ENCODE results near the gene WDR19. TPM values are rescaled to one million over a fixed set of nuclear protein-coding genes. Genes with fewer than 3 reads are reported as not detected.
"Not testable (repeated sequence)": the region's sequence is repeated elsewhere in the genome, so short reads cannot be mapped to it uniquely, and the experiment has no call there.

The WDR19 gene
- total and polyA plus RNA-seq, 2 donors (not counting 3 experiments of a cell fraction or from before 2014, with no cell fraction given) = 27.1 to 28.2 TPM

GRCh38 chr4:39179681-39180080, 2.6 kb upstream of the WDR19 start:
- no peaks in the 10 kb centered on the region for H4K20me1 ChIP-seq (replicated peaks; ENCODE audit: control insufficient read depth, extremely low read depth, insufficient read depth, low read length)
- no peak overlapping the region for H3K4me2 ChIP-seq (ENCODE audit: insufficient read depth, low read length)
- H3K27me3 ChIP-seq (ENCODE audit: control insufficient read depth in 2 of 2, insufficient read depth in 2 of 2, low read length in 2 of 2) = peaks cover 0 to 9% of the 10 kb centered on the region in 2 experiments
- dilution Hi-C loops (cut with MboI; ENCODE audit: extremely low pct_ligation_motif_present, low sequenced_read_pairs) = no loop called here
- H3K36me3 ChIP-seq (ENCODE audit: control insufficient read depth in 2 of 2, extremely low read depth in 1 of 2, insufficient read depth in 2 of 2, low read length in 2 of 2) = no peaks in the 10 kb centered on the region
- H3K79me2 ChIP-seq (ENCODE audit: control insufficient read depth, insufficient read depth, low read length) = no peaks in the 10 kb centered on the region
- intact Hi-C loops (cut with micrococcal nuclease) = no loop called here
- TF ChIP-seq POLR2AphosphoS5 (IDR thresholded peaks at IDR 0.05; ENCODE audit: insufficient read depth, low read depth, low read length) (no peak), POLR2A (IDR thresholded peaks at IDR 0.05; ENCODE audit: low read depth, low read length) (no peak), GATA2 (IDR thresholded peaks at IDR 0.05; ENCODE audit: insufficient read depth, insufficient read length, low read depth, low read length) (no peak), JUN (IDR thresholded peaks at IDR 0.05; ENCODE audit: borderline replicate concordance, insufficient read depth, insufficient read length, low read depth) (no peak), FOS (IDR thresholded peaks at IDR 0.05; ENCODE audit: borderline replicate concordance, insufficient read depth, low read length) (no peak), MYC (IDR thresholded peaks at IDR 0.05; ENCODE audit: low read depth, low read length) (no peak), MAX (IDR thresholded peaks at IDR 0.05; ENCODE audit: insufficient read depth, insufficient read length) (no peak), EZH2 (IDR thresholded peaks at IDR 0.05; ENCODE audit: borderline replicate concordance, low read depth, low read length, severe bottlenecking) (no peak), CTCF (IDR thresholded peaks at IDR 0.05; ENCODE audit: extremely low read depth in 1 of 2, insufficient read depth in 1 of 2, low read depth in 1 of 2, low read length in 2 of 2) (no peak)
- peaks cover 9% of the 10 kb centered on the region for H3K4me1 ChIP-seq (ENCODE audit: control insufficient read depth, extremely low read depth, insufficient read depth, low read length)
- FAIRE-seq (no peak), DNase-seq (ENCODE audit: low read depth, low spot score) (no peak)
- ChIA-PET CTCF (no interaction called here), POLR2A (no interaction called here)
- no peak overlapping the region for H3K9ac ChIP-seq (replicated peaks; ENCODE audit: extremely low read depth, insufficient read depth, low read length)
- no TSS peak for BruUV-seq (replicated peaks)
- H3K9me1 ChIP-seq (replicated peaks; ENCODE audit: control insufficient read depth, extremely low read depth, insufficient read depth, low read length) = no peaks in the 10 kb centered on the region
- no peak overlapping the region for H3K27ac ChIP-seq (ENCODE audit: insufficient read depth, low read depth, low read length)
- H2AFZ ChIP-seq (ENCODE audit: low read depth, low read length) = no peak overlapping the region
- no peaks in the 10 kb centered on the region for H3K9me3 ChIP-seq (replicated peaks; ENCODE audit: control insufficient read depth, insufficient read depth, low read length)
- H3K4me3 ChIP-seq (replicated peaks in 1 of 3; ENCODE audit: insufficient read depth in 1 of 3, low read depth in 1 of 3, low read length in 3 of 3) = no peak overlapping the region

- H3K9me1 ChIP-seq (replicated peaks; ENCODE audit: control insufficient read depth, extremely low read depth, insufficient read depth, low read length) = not testable (repeated sequence)
Measured at GRCh38 chr4:39180629-39181028, 1.7 kb upstream of the WDR19 start.

More at GRCh38 chr4:39180629-39181028, 1.7 kb upstream of the WDR19 start:
- H3K4me3 ChIP-seq (replicated peaks in 1 of 3; ENCODE audit: insufficient read depth in 1 of 3, low read depth in 1 of 3, low read length in 3 of 3); POLR2A ChIA-PET; H3K9me3 ChIP-seq (replicated peaks; ENCODE audit: control insufficient read depth, insufficient read depth, low read length); BruUV-seq (replicated peaks); H3K9ac ChIP-seq (replicated peaks; ENCODE audit: extremely low read depth, insufficient read depth, low read length); H3K4me2 ChIP-seq (ENCODE audit: insufficient read depth, low read length); H3K27me3 ChIP-seq (ENCODE audit: control insufficient read depth in 2 of 2, insufficient read depth in 2 of 2, low read length in 2 of 2); H2AFZ ChIP-seq (ENCODE audit: low read depth, low read length); CTCF ChIA-PET; FAIRE-seq; intact Hi-C loops (cut with micrococcal nuclease); H4K20me1 ChIP-seq (replicated peaks; ENCODE audit: control insufficient read depth, extremely low read depth, insufficient read depth, low read length); H3K27ac ChIP-seq (ENCODE audit: insufficient read depth, low read depth, low read length); dilution Hi-C loops (cut with MboI; ENCODE audit: extremely low pct_ligation_motif_present, low sequenced_read_pairs); H3K36me3 ChIP-seq (ENCODE audit: control insufficient read depth in 2 of 2, extremely low read depth in 1 of 2, insufficient read depth in 2 of 2, low read length in 2 of 2); DNase-seq (ENCODE audit: low read depth, low spot score); H3K79me2 ChIP-seq (ENCODE audit: control insufficient read depth, insufficient read depth, low read length); H3K4me1 ChIP-seq (ENCODE audit: control insufficient read depth, extremely low read depth, insufficient read depth, low read length): not testable (repeated sequence)

All from endothelial cell of umbilical vein (primary cell).